Spleen (tissue), 7 donors: Measurements from ENCODE around the gene FAM53B.

Source experiments
- CTCF ChIP-seq, 11 experiments: fragments of 200-600 bp in 7 of 11; fragments of 450-650 bp in 4 of 11; sonication (generic) in 4 of 11; IDR thresholded peaks in 8 of 11; conservative IDR thresholded peaks in 3 of 11; 1 replicate in 7 of 11; 2 replicates in 4 of 11; pipeline versions ENCODE4 v1.4.0 to v1.8.0; 2016 to 2021; ENCODE audit warnings: antibody characterized with exemption in 11 of 11, inconsistent platforms in 4 of 11, mild to moderate bottlenecking in 1 of 11
- POLR2A ChIP-seq, 3 donors: fragments of 450-650 bp; IDR thresholded peaks; one replicate each; pipeline ENCODE4 v1.5.1; 2017; ENCODE audit warnings: antibody characterized with exemption in 3 of 3, mild to moderate bottlenecking in 1 of 3
- POLR2AphosphoS5 ChIP-seq, 3 donors: sonication (generic); formaldehyde crosslinking; IDR thresholded peaks; one replicate each; pipeline ENCODE4 v1.5.1; 2017; ENCODE audit warnings: antibody characterized with exemption in 3 of 3
- donor health status: DM: no; HTN: no; CAD: no; lungs with moderate emphysema.
- donor health status: DM: no; HTN: no; CAD: no.
- donor health status: DM: no; HTN: no; CAD: no.

- TF ChIP-seq CTCF (IDR thresholded peaks at IDR 0.05 in 8 of 11, conservative IDR thresholded peaks at IDR 0.05 in 3 of 11) (no peak), POLR2A (IDR thresholded peaks at IDR 0.05) (no peak), POLR2AphosphoS5 (IDR thresholded peaks at IDR 0.05) (peak in 1 of 3 donors; percentile 35)
Measured at GRCh38 chr10:124644771-124645415, 99.3 kb downstream of the FAM53B start.
